Heart left ventricle (tissue), 13 donors: ENCODE results near the gene ANKRD44.
"Not testable (repeated sequence)": the region's sequence is repeated elsewhere in the genome, so short reads cannot be mapped to it uniquely, and the experiment has no call there.

Source experiments
- POLR2A ChIP-seq, 2 donors: fragments of 450-650 bp; IDR thresholded peaks; one replicate each; pipeline ENCODE4 v1.6.1; 2017; ENCODE audit warnings: antibody characterized with exemption in 2 of 2, mild to moderate bottlenecking in 2 of 2, moderate library complexity in 2 of 2
- TF ChIP-seq, protein P1 (sequence below), 12 donors: fragments of 200-600 bp; sonication (generic) in 4 of 12; IDR thresholded peaks; one replicate each; pipeline versions ENCODE4 v1.5.0 to v1.8.0; 2018 to 2022; ENCODE audit warnings: antibody characterized with exemption in 12 of 12, mild to moderate bottlenecking in 5 of 12
- donor health status: ischemic (EF 13 %, LVEDD 7.1; RV severe dilation, severe dysfunction).
- donor health status: DM: no; HTN: yes; CAD: no.
- donor health status: DM: no; HTN: no; CAD: no.
- donor health status: ischemic (EF 25% LVEDD 6.9; RV normal size, moderate dysfunction).
- donor health status: ischemic (EF 25% LVEDD 5.7; RV mildly dilated, moderate dysfunction).
- donor health status: ischemic (EF 35%, LVEDD 5.7; RV mildly dilated, moderate dysfunction).
- donor health status: nonischemic (EF 11% LVEDD 7.7; RV severe dilation, severe dysfunction).
- donor health status: DM: yes; HTN: yes; CAD: no.
- donor health status: PGD.
- donor health status: ischemic (EF 29% LVEDD 5.4; RV normal size, mild dysfunction).
- donor health status: nonischemic (EF 23%, LVEDD 6.1; RV moderate dilation, normal function).

DNA sequence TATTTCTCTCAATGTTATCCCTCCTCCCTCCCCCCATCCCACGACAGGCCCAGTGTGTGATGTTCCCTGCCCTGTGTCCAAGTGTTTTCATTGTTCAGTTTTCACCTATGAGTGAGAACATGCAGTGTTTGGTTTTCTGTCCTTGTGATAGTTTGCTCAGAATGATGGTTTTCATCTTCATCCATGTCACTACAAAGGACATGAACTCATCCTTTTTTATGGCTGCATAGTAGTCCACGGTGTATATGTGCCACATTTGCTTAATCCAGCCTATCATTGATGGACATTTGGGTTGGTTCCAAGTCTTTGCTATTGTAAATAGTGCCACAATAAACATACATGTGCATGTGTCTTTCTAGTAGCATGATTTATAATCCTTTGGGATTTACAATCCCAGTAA lies 289.7 kb downstream of the ANKRD44 start:
- TF ChIP-seq, protein P1, sequence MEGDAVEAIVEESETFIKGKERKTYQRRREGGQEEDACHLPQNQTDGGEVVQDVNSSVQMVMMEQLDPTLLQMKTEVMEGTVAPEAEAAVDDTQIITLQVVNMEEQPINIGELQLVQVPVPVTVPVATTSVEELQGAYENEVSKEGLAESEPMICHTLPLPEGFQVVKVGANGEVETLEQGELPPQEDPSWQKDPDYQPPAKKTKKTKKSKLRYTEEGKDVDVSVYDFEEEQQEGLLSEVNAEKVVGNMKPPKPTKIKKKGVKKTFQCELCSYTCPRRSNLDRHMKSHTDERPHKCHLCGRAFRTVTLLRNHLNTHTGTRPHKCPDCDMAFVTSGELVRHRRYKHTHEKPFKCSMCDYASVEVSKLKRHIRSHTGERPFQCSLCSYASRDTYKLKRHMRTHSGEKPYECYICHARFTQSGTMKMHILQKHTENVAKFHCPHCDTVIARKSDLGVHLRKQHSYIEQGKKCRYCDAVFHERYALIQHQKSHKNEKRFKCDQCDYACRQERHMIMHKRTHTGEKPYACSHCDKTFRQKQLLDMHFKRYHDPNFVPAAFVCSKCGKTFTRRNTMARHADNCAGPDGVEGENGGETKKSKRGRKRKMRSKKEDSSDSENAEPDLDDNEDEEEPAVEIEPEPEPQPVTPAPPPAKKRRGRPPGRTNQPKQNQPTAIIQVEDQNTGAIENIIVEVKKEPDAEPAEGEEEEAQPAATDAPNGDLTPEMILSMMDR (IDR thresholded peaks at IDR 0.05): not testable (repeated sequence)
- not testable (repeated sequence) for TF ChIP-seq POLR2A (IDR thresholded peaks at IDR 0.05)
